Central memory CD4-positive, alpha-beta T cell (primary cell): ENCODE data around the gene GUSB.

Experiments used
- DNase-seq: peaks from one replicate; pipeline ENCODE4 v3.0.0; 2022

The GUSB gene

GRCh38 chr7:65927489-65928448 is 54.2 kb downstream of the GUSB start:
- no peak for DNase-seq

GRCh38 chr7:65926588-65926987 is 55.4 kb downstream of the GUSB start:
- no peak for DNase-seq

- DNase-seq, result no peak
Observed at GRCh38 chr7:65925040-65925439, 57.0 kb downstream of the GUSB start.

GRCh38 chr7:65924193-65924592 is 57.8 kb downstream of the GUSB start:
- no peak for DNase-seq

- DNase-seq, result no peak
Observed at GRCh38 chr7:65923316-65923715, 58.7 kb downstream of the GUSB start.

GRCh38 chr7:65915921-65916657 is 65.9 kb downstream of the GUSB start:
- DNase-seq, result no peak

- no peak for DNase-seq
Observed at GRCh38 chr7:65912237-65912636, 69.8 kb downstream of the GUSB start.
